HCT116 (cell line): Measurements from ENCODE around the gene LMO2. TPM values are rescaled to one million over a fixed set of nuclear protein-coding genes. Genes with fewer than 3 reads are reported as not detected.

Experiments
- ATAC-seq: fragments of 200-7000 bp; cut with Tn5 transposase; 2 replicates; pipeline ENCODE4 v1.9.1; 2020; ENCODE audit warnings: mild to moderate bottlenecking, moderate library complexity
- BruUV-seq: library from RNA; stranded (reverse); fragments of 400-500 nt; replicated peaks from 2 replicates; lab custom pipeline; 2021; lab: Mats Ljungman, UMichigan
- CTCF ChIA-PET: fragments of 300-600 bp; sonication (Branson Sonifier 250); formaldehyde crosslinking; loops from one replicate; lab custom pipeline; 2021; ENCODE audit warnings: antibody characterized with exemption; lab: Charles Lee
- POLR2A ChIA-PET: fragments of 300-600, 350-600 bp; sonication (Branson Sonifier 250); formaldehyde crosslinking; loops from one replicate; lab custom pipeline; 2021; ENCODE audit warnings: antibody characterized with exemption; lab: Charles Lee
- RAD21 ChIA-PET, 2 experiments: fragments of 300-600 bp; sonication (Branson Sonifier 250); formaldehyde crosslinking; loops; one replicate each; lab custom pipeline; 2023; ENCODE audit warnings: low total read pairs in 2 of 2; ENCODE audit not compliant: uncharacterized antibody in 2 of 2, unreplicated experiment in 2 of 2, low non-redundant PET in 1 of 2; lab: Charles Lee
- DNase-seq: peaks from one replicate; pipeline ENCODE4 v3.0.0-alpha.2; 2010; ENCODE audit warnings: low read depth, low spot score
- H2AFZ ChIP-seq: fragments of 200-600 bp; shearing (Covaris generic), sonication (generic); 2 replicates; pipeline ENCODE4 v1.6.1; 2017; ENCODE audit warnings: low read depth, mixed run types, mixed read lengths, antibody characterized with exemption, low read length; ENCODE audit not compliant: poor library complexity, severe bottlenecking
- H3K27ac ChIP-seq: 2 replicates; pipeline ENCODE4 v1.5.1; 2012; ENCODE audit warnings: low read depth, low read length
- H3K27me3 ChIP-seq: fragments of 200-600 bp; sonication (generic); 2 replicates; pipeline ENCODE4 v1.6.1; 2016; ENCODE audit warnings: mixed run types, low read length, mixed read lengths; ENCODE audit not compliant: insufficient read depth
- H3K36me3 ChIP-seq, 2 experiments: fragments of 200-500 bp in 1 of 2; fragments of 200-600 bp in 1 of 2; sonication (Bioruptor generic) in 1 of 2; sonication (generic) in 1 of 2; 2 replicates each; pipeline versions ENCODE4 v1.5.1 to v1.6.1; 2014 to 2016; ENCODE audit warnings: low read length in 2 of 2, inconsistent platforms in 1 of 2, mixed read lengths in 1 of 2, mixed run types in 1 of 2; ENCODE audit not compliant: insufficient read depth in 2 of 2, control insufficient read depth in 1 of 2
- H3K4me1 ChIP-seq, 2 experiments: fragments of 200-600 bp in 1 of 2; sonication (generic) in 1 of 2; 2 replicates each; pipeline versions ENCODE4 v1.5.1 to v1.6.1; 2012 to 2017; ENCODE audit warnings: low read length in 2 of 2, inconsistent platforms in 1 of 2, mild to moderate bottlenecking in 1 of 2, mixed read lengths in 1 of 2, mixed run types in 1 of 2, moderate library complexity in 1 of 2; ENCODE audit not compliant: insufficient read depth in 2 of 2, control insufficient read depth in 1 of 2
- H3K4me2 ChIP-seq: fragments of 200-600 bp; sonication (generic); 2 replicates; pipeline ENCODE4 v1.6.1; 2017; ENCODE audit warnings: mixed run types, low read length, mixed read lengths
- H3K4me3 ChIP-seq, 2 experiments: fragments of 200-600 bp in 1 of 2; sonication (generic) in 1 of 2; replicated peaks in 1 of 2; 2 replicates each; pipeline ENCODE4 v1.5.1; 2011 to 2016; ENCODE audit warnings: low read length in 2 of 2, control low read depth in 1 of 2, low read depth in 1 of 2, mild to moderate bottlenecking in 1 of 2, mixed read lengths in 1 of 2, mixed run types in 1 of 2
- H3K79me2 ChIP-seq: fragments of 200-600 bp; sonication (generic); 2 replicates; pipeline ENCODE4 v1.6.1; 2017; ENCODE audit warnings: mild to moderate bottlenecking, mixed run types, low read length, moderate library complexity, mixed read lengths; ENCODE audit not compliant: insufficient read depth
- H3K9ac ChIP-seq: fragments of 200-600 bp; sonication (generic); 2 replicates; pipeline ENCODE4 v1.6.1; 2016; ENCODE audit warnings: low read length, mixed read lengths
- H3K9me2 ChIP-seq: fragments of 200-600 bp; sonication (generic), shearing (Covaris generic); 2 replicates; pipeline ENCODE4 v1.6.1; 2017; ENCODE audit warnings: mixed run types, mild to moderate bottlenecking, moderate library complexity; ENCODE audit not compliant: insufficient read depth
- H3K9me3 ChIP-seq, 2 experiments: fragments of 200-500 bp in 1 of 2; fragments of 200-600 bp in 1 of 2; sonication (Bioruptor generic) in 1 of 2; sonication (generic) in 1 of 2; 2 replicates each; pipeline ENCODE4 v1.6.1; 2014 to 2017; ENCODE audit warnings: low read length in 2 of 2, mixed read lengths in 2 of 2, inconsistent platforms in 1 of 2, low read depth in 1 of 2, mild to moderate bottlenecking in 1 of 2, mixed run types in 1 of 2, moderate library complexity in 1 of 2; ENCODE audit not compliant: control insufficient read depth in 1 of 2, insufficient read depth in 1 of 2
- H4K20me1 ChIP-seq: fragments of 200-600 bp; sonication (generic), shearing (Covaris generic); 2 replicates; pipeline ENCODE4 v1.6.1; 2017; ENCODE audit warnings: mixed run types, mild to moderate bottlenecking, moderate library complexity; ENCODE audit not compliant: insufficient read depth
- ATF3 ChIP-seq: IDR thresholded peaks from 2 replicates; pipeline ENCODE4 v1.6.1; 2012
- CEBPB ChIP-seq: IDR thresholded peaks from 2 replicates; pipeline ENCODE4 v1.6.1; 2012; ENCODE audit warnings: low read depth
- CTCF ChIP-seq, 3 experiments: fragments of 200-600 bp in 1 of 3; sonication (generic) in 1 of 3; IDR thresholded peaks in 2 of 3; conservative IDR thresholded peaks in 1 of 3; 2 replicates each; pipeline ENCODE4 v1.5.1; 2012 to 2017; ENCODE audit warnings: low read depth in 2 of 3, low read length in 2 of 3, antibody characterized with exemption in 1 of 3, borderline replicate concordance in 1 of 3, control low read depth in 1 of 3, mild to moderate bottlenecking in 1 of 3, mixed read lengths in 1 of 3, mixed run types in 1 of 3, moderate library complexity in 1 of 3; ENCODE audit not compliant: insufficient read depth in 1 of 3
- ELF1 ChIP-seq: IDR thresholded peaks from 2 replicates; pipeline ENCODE4 v1.6.1; 2012; ENCODE audit warnings: low read depth, borderline replicate concordance
- EZH2phosphoT487 ChIP-seq: fragments of 200-600 bp; IDR thresholded peaks from 2 replicates; pipeline ENCODE4 v1.6.1; 2018; ENCODE audit warnings: antibody characterized with exemption, borderline replicate concordance
- FOSL1 ChIP-seq: IDR thresholded peaks from 2 replicates; pipeline ENCODE4 v1.6.1; 2012; ENCODE audit warnings: low read depth
- JUND ChIP-seq: IDR thresholded peaks from 2 replicates; pipeline ENCODE4 v1.6.1; 2012
- POLR2A ChIP-seq: IDR thresholded peaks from 2 replicates; pipeline ENCODE4 v1.7.0; 2011; ENCODE audit warnings: borderline replicate concordance; ENCODE audit not compliant: insufficient read depth, insufficient read length; ENCODE audit errors: extremely low read depth
- SRF ChIP-seq: IDR thresholded peaks from 2 replicates; pipeline ENCODE4 v1.6.1; 2012; ENCODE audit warnings: low read depth
- YY1 ChIP-seq: IDR thresholded peaks from 2 replicates; pipeline ENCODE4 v1.6.1; 2011; ENCODE audit warnings: low read length, low read depth, moderate library complexity, mild to moderate bottlenecking; ENCODE audit not compliant: insufficient replicate concordance; ENCODE audit errors: extremely low read depth
- ZBTB33 ChIP-seq: IDR thresholded peaks from 2 replicates; pipeline ENCODE4 v1.6.1; 2011; ENCODE audit warnings: mild to moderate bottlenecking, low read length, moderate library complexity; ENCODE audit not compliant: insufficient replicate concordance; ENCODE audit errors: extremely low read depth
- ZFX ChIP-seq: fragments of 450-650 bp; IDR thresholded peaks from 2 replicates; pipeline ENCODE4 v1.6.1; 2017
- intact Hi-C: fragments of 100-400 bp; cut with micrococcal nuclease; formaldehyde crosslinking; loops from 2 replicates; pipeline ENCODE4 v1.10.0; 2022
- total RNA-seq: library from RNA; stranded (reverse); gene quantifications from one replicate; pipeline ENCODE4 v1.2.1, GENCODE V29; 2021; ENCODE audit not compliant: unreplicated experiment

The LMO2 gene
- total RNA-seq, 1 experiment from 2014 or later: 2.8 TPM

- Histone ChIP-seq H2AFZ (no peak overlapping the region), H3K36me3 (no peaks in the 10 kb centered on the region), H3K27ac (no peak overlapping the region), H3K4me2 (no peak overlapping the region), H3K9me3 (no peaks in the 10 kb centered on the region), H3K27me3 (0 out of 2 replicates have a peak, but pooled peaks cover 11% of the 10 kb centered on the region), H3K9ac (no peak overlapping the region), H4K20me1 (no peaks in the 10 kb centered on the region), H3K9me2 (no peaks in the 10 kb centered on the region), H3K4me3 (no peak overlapping the region), H3K4me1 (no peaks in the 10 kb centered on the region), H3K79me2 (no peaks in the 10 kb centered on the region)
- ATAC-seq (no peak), DNase-seq (no peak)
- BruUV-seq: no TSS peak
- ChIA-PET CTCF (interaction anchor here (2.1 kb wide), 1 partner anchor 123 kb away, joined by 11 read pairs; no protein-coding TSS in a partner anchor), RAD21 (no interaction called here), POLR2A (no interaction called here)
- TF ChIP-seq ZFX: no peak
- TF ChIP-seq JUND: no peak
- TF ChIP-seq ELF1: no peak
- no peak for TF ChIP-seq ATF3
- no peak for TF ChIP-seq ZBTB33
- TF ChIP-seq SRF: no peak
- no peak for TF ChIP-seq POLR2A
- no peak for TF ChIP-seq EZH2phosphoT487
- TF ChIP-seq CTCF (IDR thresholded peaks at IDR 0.05 in 2 of 3, conservative IDR thresholded peaks at IDR 0.05 in 1 of 3; ENCODE audit: borderline replicate concordance in 1 of 3, insufficient read depth in 1 of 3, low read depth in 2 of 3, low read length in 2 of 3): no peak
- no peak for TF ChIP-seq YY1
- no peak for TF ChIP-seq CEBPB
- no peak for TF ChIP-seq FOSL1
- intact Hi-C loops: no loop called here
Observed at GRCh38 chr11:33864479-33864878, 27.4 kb downstream of the LMO2 start.
